Astrocyte of the cerebellum (primary cell): Measurements from ENCODE around the gene TMPRSS6.

Source experiments
- DNase-seq: peaks from one replicate; pipeline ENCODE4 v3.0.0-alpha.2; 2011; ENCODE audit warnings: low read depth
- H3K4me3 ChIP-seq: 2 replicates; pipeline ENCODE4 v1.5.1; 2011; ENCODE audit warnings: mild to moderate bottlenecking, low read depth, low read length, moderate library complexity
- in situ Hi-C: cut with HindIII; loops from 2 replicates; pipeline ENCODE4 v1.10.0; 2017; ENCODE audit warnings: low sequenced_read_pairs
- TF ChIP-seq, protein P1 (sequence below): IDR thresholded peaks from 2 replicates; pipeline ENCODE4 v1.5.1; 2012; ENCODE audit warnings: low read length, low read depth, moderate library complexity, mild to moderate bottlenecking; ENCODE audit errors: missing control alignments

Gene TMPRSS6

GRCh38 chr22:37033605-37034430 is 75.7 kb downstream of the TMPRSS6 start:
- no peak overlapping the region for H3K4me3 ChIP-seq
- TF ChIP-seq, protein P1, sequence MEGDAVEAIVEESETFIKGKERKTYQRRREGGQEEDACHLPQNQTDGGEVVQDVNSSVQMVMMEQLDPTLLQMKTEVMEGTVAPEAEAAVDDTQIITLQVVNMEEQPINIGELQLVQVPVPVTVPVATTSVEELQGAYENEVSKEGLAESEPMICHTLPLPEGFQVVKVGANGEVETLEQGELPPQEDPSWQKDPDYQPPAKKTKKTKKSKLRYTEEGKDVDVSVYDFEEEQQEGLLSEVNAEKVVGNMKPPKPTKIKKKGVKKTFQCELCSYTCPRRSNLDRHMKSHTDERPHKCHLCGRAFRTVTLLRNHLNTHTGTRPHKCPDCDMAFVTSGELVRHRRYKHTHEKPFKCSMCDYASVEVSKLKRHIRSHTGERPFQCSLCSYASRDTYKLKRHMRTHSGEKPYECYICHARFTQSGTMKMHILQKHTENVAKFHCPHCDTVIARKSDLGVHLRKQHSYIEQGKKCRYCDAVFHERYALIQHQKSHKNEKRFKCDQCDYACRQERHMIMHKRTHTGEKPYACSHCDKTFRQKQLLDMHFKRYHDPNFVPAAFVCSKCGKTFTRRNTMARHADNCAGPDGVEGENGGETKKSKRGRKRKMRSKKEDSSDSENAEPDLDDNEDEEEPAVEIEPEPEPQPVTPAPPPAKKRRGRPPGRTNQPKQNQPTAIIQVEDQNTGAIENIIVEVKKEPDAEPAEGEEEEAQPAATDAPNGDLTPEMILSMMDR = no peak
- in situ Hi-C loops = no loop called here
- DNase-seq = no peak

- in situ Hi-C loops = no loop called here
These were observed 76.7 kb downstream of the TMPRSS6 start for GRCh38 chr22:37032535-37033460.

GRCh38 chr22:37032134-37032534 is 77.4 kb downstream of the TMPRSS6 start:
- H3K4me3 ChIP-seq = no peak overlapping the region
- TF ChIP-seq, protein P1 = no peak
- no peak for DNase-seq
- in situ Hi-C loops = no loop called here

More at GRCh38 chr22:37032535-37033460, 76.7 kb downstream of the TMPRSS6 start:
- no peak overlapping the region for H3K4me3 ChIP-seq
- DNase-seq = no peak
- TF ChIP-seq, protein P1 = no peak

DNA sequence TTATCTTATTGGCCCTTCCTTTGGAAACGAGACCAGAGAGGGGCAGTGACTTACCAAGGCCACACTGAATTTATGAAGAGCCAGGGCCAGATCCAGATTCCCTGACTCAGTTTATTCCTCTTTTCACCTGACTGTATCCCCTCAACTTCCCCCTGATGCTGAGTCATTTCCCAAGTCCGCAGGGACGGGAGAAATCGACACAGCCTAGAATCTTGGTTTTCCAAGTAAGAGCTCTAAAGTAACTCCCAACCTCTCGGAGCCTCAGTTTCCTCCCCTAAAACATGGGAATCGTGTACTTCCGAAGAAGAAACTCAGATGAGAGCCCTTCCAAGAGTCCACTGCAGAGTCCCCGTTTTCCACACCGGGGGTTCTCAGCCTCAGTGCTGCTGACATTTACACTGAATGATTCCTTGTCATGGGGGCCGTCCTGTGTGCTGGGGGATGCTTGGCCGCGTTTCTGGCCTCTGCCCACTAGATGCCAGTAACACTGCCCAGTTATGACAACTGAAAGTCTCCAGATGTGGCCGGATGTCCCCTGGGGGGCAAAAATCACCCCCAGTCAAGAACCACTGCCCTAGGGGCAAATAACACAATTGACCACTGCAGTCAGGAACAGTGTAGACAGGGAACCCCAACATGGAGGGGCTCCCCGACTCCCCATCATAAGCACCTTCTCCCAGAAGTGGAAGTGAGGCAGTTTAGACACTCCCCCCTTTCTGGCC is 78.8 kb downstream of the TMPRSS6 start:
- no peak overlapping the region for H3K4me3 ChIP-seq
- TF ChIP-seq, protein P1 = no peak
- DNase-seq = no peak
- in situ Hi-C loops = no loop called here

- DNase-seq = no peak
- TF ChIP-seq, protein P1 = no peak
- in situ Hi-C loops = no loop called here
- H3K4me3 ChIP-seq = no peak overlapping the region
These were observed 80.5 kb downstream of the TMPRSS6 start for GRCh38 chr22:37028692-37029674.
